K562 (cell line): ENCODE results near the gene CLASP2. TPM values are rescaled to one million over a fixed set of nuclear protein-coding genes. Genes with fewer than 3 reads are reported as not detected.
A peak's percentile ranks its signal among the peaks of the same experiment; 100 is the strongest.

ENCODE experiments used
- ATAC-seq: fragments of 200-7000 bp; cut with Tn5 transposase; 3 replicates; pipeline ENCODE4 v1.9.1; 2020; ENCODE audit warnings: moderate library complexity
- BruUV-seq: library from RNA; stranded (reverse); fragments of 400-500 nt; replicated peaks from 2 replicates; lab custom pipeline; 2021; lab: Mats Ljungman, UMichigan
- CTCF ChIA-PET: fragments of 300-600 bp; formaldehyde crosslinking; extraction: SDS; loops from one replicate; lab custom pipeline; 2021; ENCODE audit warnings: low intra/inter-chr PET ratio; lab: Yijun Ruan, JAX
- POLR2A ChIA-PET: fragments of 300-600, 350-650 bp; sonication (Branson Sonifier 250); formaldehyde crosslinking; extraction: SDS; loops from one replicate; lab custom pipeline; 2021; ENCODE audit warnings: antibody characterized with exemption, inconsistent platforms; lab: Yijun Ruan, JAX
- DNase-seq, 4 experiments: peaks; one replicate each; pipeline versions ENCODE4 v3.0.0 to v3.0.0-alpha.2; 2011 to 2018; ENCODE audit warnings: low spot score in 3 of 4, mixed read lengths in 3 of 4; ENCODE audit errors: extremely low read depth in 1 of 4
- FAIRE-seq: peaks from 2 replicates; lab custom pipeline; 2011; peaks lifted over from hg19 to GRCh38; lab: Jason Lieb, UNC
- H2AFZ ChIP-seq: 2 replicates; pipeline ENCODE4 v1.6.0; 2011; ENCODE audit warnings: low read depth, low read length, control low read depth, inconsistent platforms
- H3K27ac ChIP-seq: fragments of 200-600 bp; 3 replicates; pipeline ENCODE4 v1.8.0; 2011; ENCODE audit warnings: low read depth, mild to moderate bottlenecking, control low read depth, inconsistent platforms, low read length, moderate library complexity, mixed read lengths; ENCODE audit errors: extremely low read depth
- H3K27me3 ChIP-seq, 2 experiments: fragments of 300-600 bp in 1 of 2; 2 replicates in 1 of 2; 3 replicates in 1 of 2; pipeline versions ENCODE4 v1.6.0 to v1.8.0; 2011; ENCODE audit warnings: inconsistent platforms in 2 of 2, low read length in 2 of 2, mild to moderate bottlenecking in 1 of 2, mixed read lengths in 1 of 2, moderate library complexity in 1 of 2; ENCODE audit not compliant: control insufficient read depth in 2 of 2, insufficient read depth in 2 of 2
- H3K36me3 ChIP-seq: fragments of 300-600 bp; 3 replicates; pipeline ENCODE4 v1.8.0; 2011; ENCODE audit warnings: mild to moderate bottlenecking, low read length, inconsistent platforms; ENCODE audit not compliant: control insufficient read depth, insufficient read depth
- H3K4me1 ChIP-seq, 2 experiments: fragments of 200-600 bp in 1 of 2; replicated peaks in 1 of 2; 2 replicates in 1 of 2; 3 replicates in 1 of 2; pipeline versions ENCODE4 v1.5.1 to v1.8.0; 2011; ENCODE audit warnings: inconsistent platforms in 2 of 2, low read length in 2 of 2, mild to moderate bottlenecking in 1 of 2, mixed read lengths in 1 of 2, moderate library complexity in 1 of 2; ENCODE audit not compliant: control insufficient read depth in 2 of 2, insufficient read depth in 2 of 2
- H3K4me2 ChIP-seq: 2 replicates; pipeline ENCODE4 v1.6.1; 2011; ENCODE audit warnings: low read length, control low read depth, inconsistent platforms, mixed read lengths; ENCODE audit not compliant: insufficient read depth
- H3K4me3 ChIP-seq: fragments of 200-600 bp; sonication (generic), shearing (Covaris generic); 2 replicates; pipeline ENCODE4 v1.5.1; 2016; ENCODE audit warnings: control low read depth, inconsistent platforms
- H3K79me2 ChIP-seq: fragments of 200-600 bp; 3 replicates; pipeline ENCODE4 v1.8.0; 2011; ENCODE audit warnings: low read length, inconsistent platforms; ENCODE audit not compliant: control insufficient read depth, insufficient read depth
- H3K9ac ChIP-seq, 2 experiments: 2 replicates each; pipeline versions ENCODE4 v1.6.0 to v1.6.1; 2011; ENCODE audit warnings: low read depth in 2 of 2, low read length in 2 of 2, control low read depth in 1 of 2, inconsistent platforms in 1 of 2, mild to moderate bottlenecking in 1 of 2, mixed read lengths in 1 of 2; ENCODE audit not compliant: insufficient read depth in 1 of 2
- H3K9me1 ChIP-seq: one replicate; pipeline ENCODE4 v1.6.0; 2011; ENCODE audit warnings: inconsistent platforms, mild to moderate bottlenecking, low read length, moderate library complexity; ENCODE audit not compliant: control insufficient read depth, insufficient read depth
- H3K9me3 ChIP-seq: replicated peaks from 2 replicates; pipeline ENCODE4 v1.5.1; 2011; ENCODE audit warnings: low read depth, low read length, inconsistent platforms; ENCODE audit not compliant: control insufficient read depth, insufficient read depth
- H4K20me1 ChIP-seq: replicated peaks from 2 replicates; pipeline ENCODE4 v1.6.1; 2011; ENCODE audit warnings: low read length, inconsistent platforms, mixed read lengths; ENCODE audit not compliant: control insufficient read depth, insufficient read depth
- ARHGAP35 ChIP-seq: fragments of 450-650 bp; IDR thresholded peaks from 2 replicates; pipeline ENCODE4 v1.6.1; 2018; ENCODE audit not compliant: partially characterized antibody
- ARNT ChIP-seq, 2 experiments: fragments of 450-650 bp; IDR thresholded peaks; 2 replicates each; pipeline ENCODE4 v1.6.1; 2016; ENCODE audit warnings: mild to moderate bottlenecking in 1 of 2
- DPF2 ChIP-seq: fragments of 450-650 bp; IDR thresholded peaks from 2 replicates; pipeline ENCODE4 v1.6.1; 2016
- EGR1 ChIP-seq: fragments of 450-650 bp; conservative IDR thresholded peaks from 2 replicates; pipeline ENCODE4 v1.6.1; 2017; ENCODE audit warnings: mild to moderate bottlenecking
- KAT7 ChIP-seq: sonication (generic); formaldehyde crosslinking; IDR thresholded peaks from 2 replicates; pipeline ENCODE4 v1.8.0; 2022; ENCODE audit warnings: missing genetic modification reagents, mild to moderate bottlenecking, borderline replicate concordance
- LCOR ChIP-seq: sonication (generic); formaldehyde crosslinking; IDR thresholded peaks from 2 replicates; pipeline ENCODE4 v1.8.0; 2022; ENCODE audit warnings: mild to moderate bottlenecking, missing genetic modification reagents
- NFYB ChIP-seq: IDR thresholded peaks from 2 replicates; pipeline ENCODE4 v1.6.1; 2011; ENCODE audit warnings: mild to moderate bottlenecking, moderate library complexity; ENCODE audit not compliant: insufficient read length; ENCODE audit errors: extremely low read depth
- NONO ChIP-seq, 2 experiments: fragments of 200-400 bp in 1 of 2; fragments of 450-650 bp in 1 of 2; formaldehyde crosslinking in 1 of 2; IDR thresholded peaks; 2 replicates each; pipeline ENCODE4 v1.6.1; 2017; ENCODE audit warnings: low read depth in 2 of 2, mild to moderate bottlenecking in 2 of 2, moderate library complexity in 2 of 2, low read length in 1 of 2
- RAD51 ChIP-seq: fragments of 450-650 bp; IDR thresholded peaks from 2 replicates; pipeline ENCODE4 v1.7.1; 2016; ENCODE audit warnings: low read depth, mild to moderate bottlenecking, borderline replicate concordance
- THRAP3 ChIP-seq: fragments of 450-650 bp; IDR thresholded peaks from 2 replicates; pipeline ENCODE4 v1.6.1; 2016; ENCODE audit warnings: mild to moderate bottlenecking, inconsistent platforms, borderline replicate concordance
- ZFP30 ChIP-seq: fragments of 250-450 bp; sonication (Bioruptor Pico); IDR thresholded peaks from 2 replicates; pipeline ENCODE4 v1.8.0; 2022; ENCODE audit warnings: moderate library complexity, mild to moderate bottlenecking, inconsistent platforms, borderline replicate concordance
- ZNF197 ChIP-seq: fragments of 200-800 bp; sonication (Bioruptor generic); IDR thresholded peaks from 2 replicates; pipeline ENCODE4 v1.6.1; 2016; ENCODE audit warnings: low read depth, missing genetic modification characterization, missing compliant biosample characterization
- ZNF668 ChIP-seq: fragments of 250-450 bp; sonication (Bioruptor Pico); IDR thresholded peaks from 2 replicates; pipeline ENCODE4 v1.8.0; 2022; ENCODE audit warnings: mild to moderate bottlenecking, inconsistent platforms
- ZSCAN32 ChIP-seq: fragments of 450-650 bp; formaldehyde crosslinking; IDR thresholded peaks from 2 replicates; pipeline ENCODE4 v1.4.0; 2020; ENCODE audit warnings: mild to moderate bottlenecking, moderate library complexity
- WGBS: fragments of 100-300 bp; shearing (Covaris generic); methylation state at CpG from one replicate; pipeline ENCODE4 v1.1.6; 2016; ENCODE audit warnings: low coverage, mixed read lengths; ENCODE audit not compliant: insufficient coverage; ENCODE audit errors: missing lambda C conversion rate; 5-methylcytosine and 5-hydroxymethylcytosine counted together
- in situ Hi-C: fragments of 300-500 bp; cut with MboI; formaldehyde crosslinking; loops from 4 replicates; pipeline ENCODE4 v1.15.0; 2018; ENCODE audit warnings: inconsistent platforms, mixed read lengths
- intact Hi-C: fragments of 100-400 bp; cut with micrococcal nuclease; formaldehyde crosslinking; loops from 2 replicates; pipeline ENCODE4 v1.14.2; 2022
- polyA plus RNA-seq, 8 experiments: library from polyadenylated mRNA; depleted of rRNA in 4 of 8; stranded (reverse) in 5 of 8; unstranded in 3 of 8; fragments of >200 nt; fragmentation: Nextera tagmentation in 2 of 8; fragmentation: Illumina TruSeq in 1 of 8; extraction: Ambion mirVana in 2 of 8; extraction: Trizol in 1 of 8; gene quantifications; 2 replicates each; pipeline versions ENCODE4 v1.2.1 to v1.2.3, GENCODE V29; 2011 to 2014; ENCODE audit warnings: inconsistent platforms in 1 of 8, missing spikeins in 1 of 8
- total RNA-seq, 7 experiments: library from RNA; depleted of rRNA in 6 of 7; stranded (reverse); fragments of >200 nt in 6 of 7; fragmentation: Illumina TruSeq in 2 of 7; extraction: Trizol in 2 of 7; gene quantifications; 2 replicates each; pipeline versions ENCODE4 v1.2.1 to v1.2.3, GENCODE V29; 2011 to 2021; ENCODE audit warnings: low replicate concordance in 1 of 7
- TF ChIP-seq, protein P1 (sequence below): sonication (generic); IDR thresholded peaks from 2 replicates; pipeline ENCODE4 v1.6.1; 2016
- TF ChIP-seq, protein P2 (sequence below): sonication (generic); formaldehyde crosslinking; IDR thresholded peaks from 2 replicates; pipeline ENCODE4 v1.8.1; 2023; ENCODE audit warnings: mild to moderate bottlenecking, missing genetic modification reagents
- TF ChIP-seq, protein P3 (sequence below), 2 experiments: fragments of 450-650 bp in 1 of 2; sonication (generic) in 1 of 2; formaldehyde crosslinking in 1 of 2; IDR thresholded peaks in 1 of 2; conservative IDR thresholded peaks in 1 of 2; 2 replicates each; pipeline versions ENCODE4 v1.6.1 to v1.8.1; 2016 to 2023; ENCODE audit warnings: mild to moderate bottlenecking in 2 of 2, moderate library complexity in 2 of 2, inconsistent platforms in 1 of 2, missing genetic modification reagents in 1 of 2
- TF ChIP-seq, protein P4 (sequence below): sonication (generic); formaldehyde crosslinking; IDR thresholded peaks from 2 replicates; pipeline ENCODE4 v1.8.0; 2022; ENCODE audit warnings: missing genetic modification reagents, mild to moderate bottlenecking, moderate library complexity, borderline replicate concordance

CLASP2 gene
- total and polyA plus RNA-seq, 9 of the 15 experiments (the other 6 are each of a cell fraction or from before 2014, with no cell fraction given) = 13.5 to 107 (median 71.8) TPM

DNA sequence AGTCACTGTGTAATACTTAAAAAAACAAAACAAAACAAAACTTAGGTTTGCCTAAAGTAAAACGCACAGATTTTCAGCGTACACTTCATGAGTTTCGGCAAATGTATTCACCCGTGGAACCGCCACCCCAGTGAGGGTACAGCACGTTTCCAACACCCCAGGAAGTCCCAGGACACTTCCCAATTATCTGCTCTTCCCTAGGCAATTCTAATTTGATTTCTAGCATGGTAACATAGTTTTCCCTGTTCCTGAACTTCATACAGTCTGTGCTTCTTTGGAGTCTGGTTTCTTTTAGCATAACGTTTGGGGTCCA lies 497 bp upstream of the CLASP2 start:
- Histone ChIP-seq H3K79me2 (peaks cover 47% of the 10 kb centered on the region), H3K36me3 (peaks cover 10% of the 10 kb centered on the region; the same call in 2 of the 3 replicates), H4K20me1 (peaks cover 6% of the 10 kb centered on the region), H3K27ac (peak overlapping the region; percentile 88), H3K4me3 (peak overlapping the region; percentile 75), H2AFZ (peak overlapping the region; percentile 97), H3K9me1 (no peaks in the 10 kb centered on the region), H3K27me3 (no peaks in the 10 kb centered on the region), H3K4me1 (peaks cover 5 to 14% of the 10 kb centered on the region in 2 experiments; a peak in 4 of 5 replicates), H3K9me3 (no peaks in the 10 kb centered on the region), H3K9ac (peak overlapping the region; percentile 87 to 98), H3K4me2 (peak overlapping the region; percentile 92)
- intact Hi-C loops = loop anchor here (1.0 to 5.0 kb wide), 2 partner anchors 58 to 586 kb away; no protein-coding TSS in a partner anchor
- no peak for DNase-seq
- BruUV-seq = no TSS peak
- peak; percentile 1 for ATAC-seq
- ChIA-PET POLR2A (interaction anchor here (0.6 to 1.1 kb wide), 2 partner anchors 50 to 62 kb away, joined by 3 read pairs; no protein-coding TSS in a partner anchor), CTCF (interaction anchor here (0.7 kb wide), 1 partner anchor 48 kb away, joined by 4 read pairs; no protein-coding TSS in a partner anchor)
- WGBS = 1% methylated on average over 7 of the region's 7 CpGs
- peak; percentile 75 for FAIRE-seq
- in situ Hi-C loops = loop anchor here (5.0 kb wide), 1 partner anchor 81 kb away; no protein-coding TSS in a partner anchor
- no peak for TF ChIP-seq ZFP30 (CRISPR knock-in tag)
- no peak for TF ChIP-seq ZSCAN32
- no peak for TF ChIP-seq EGR1
- TF ChIP-seq KAT7 = no peak
- TF ChIP-seq NONO (IDR thresholded peaks at IDR 0.05; ENCODE audit: low read depth in 2 of 2, low read length in 1 of 2) = no peak
- TF ChIP-seq ZNF668 = no peak
- TF ChIP-seq, protein P1, sequence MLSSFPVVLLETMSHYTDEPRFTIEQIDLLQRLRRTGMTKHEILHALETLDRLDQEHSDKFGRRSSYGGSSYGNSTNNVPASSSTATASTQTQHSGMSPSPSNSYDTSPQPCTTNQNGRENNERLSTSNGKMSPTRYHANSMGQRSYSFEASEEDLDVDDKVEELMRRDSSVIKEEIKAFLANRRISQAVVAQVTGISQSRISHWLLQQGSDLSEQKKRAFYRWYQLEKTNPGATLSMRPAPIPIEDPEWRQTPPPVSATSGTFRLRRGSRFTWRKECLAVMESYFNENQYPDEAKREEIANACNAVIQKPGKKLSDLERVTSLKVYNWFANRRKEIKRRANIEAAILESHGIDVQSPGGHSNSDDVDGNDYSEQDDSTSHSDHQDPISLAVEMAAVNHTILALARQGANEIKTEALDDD = no peak
- TF ChIP-seq, protein P2, sequence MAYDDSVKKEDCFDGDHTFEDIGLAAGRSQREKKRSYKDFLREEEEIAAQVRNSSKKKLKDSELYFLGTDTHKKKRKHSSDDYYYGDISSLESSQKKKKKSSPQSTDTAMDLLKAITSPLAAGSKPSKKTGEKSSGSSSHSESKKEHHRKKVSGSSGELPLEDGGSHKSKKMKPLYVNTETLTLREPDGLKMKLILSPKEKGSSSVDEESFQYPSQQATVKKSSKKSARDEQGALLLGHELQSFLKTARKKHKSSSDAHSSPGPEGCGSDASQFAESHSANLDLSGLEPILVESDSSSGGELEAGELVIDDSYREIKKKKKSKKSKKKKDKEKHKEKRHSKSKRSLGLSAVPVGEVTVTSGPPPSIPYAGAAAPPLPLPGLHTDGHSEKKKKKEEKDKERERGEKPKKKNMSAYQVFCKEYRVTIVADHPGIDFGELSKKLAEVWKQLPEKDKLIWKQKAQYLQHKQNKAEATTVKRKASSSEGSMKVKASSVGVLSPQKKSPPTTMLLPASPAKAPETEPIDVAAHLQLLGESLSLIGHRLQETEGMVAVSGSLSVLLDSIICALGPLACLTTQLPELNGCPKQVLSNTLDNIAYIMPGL (CRISPR knock-in tag) = no peak
- TF ChIP-seq, protein P3, sequence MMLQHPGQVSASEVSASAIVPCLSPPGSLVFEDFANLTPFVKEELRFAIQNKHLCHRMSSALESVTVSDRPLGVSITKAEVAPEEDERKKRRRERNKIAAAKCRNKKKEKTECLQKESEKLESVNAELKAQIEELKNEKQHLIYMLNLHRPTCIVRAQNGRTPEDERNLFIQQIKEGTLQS (IDR thresholded peaks at IDR 0.05) = no peak
- TF ChIP-seq, protein P3 (CRISPR knock-in tag; conservative IDR thresholded peaks at IDR 0.05) = no peak
- TF ChIP-seq ZNF197 (CRISPR knock-in tag) = no peak
- peak; percentile 13; the same call in 1 of the 2 replicates for TF ChIP-seq DPF2
- TF ChIP-seq LCOR = no peak
- TF ChIP-seq, protein P4, sequence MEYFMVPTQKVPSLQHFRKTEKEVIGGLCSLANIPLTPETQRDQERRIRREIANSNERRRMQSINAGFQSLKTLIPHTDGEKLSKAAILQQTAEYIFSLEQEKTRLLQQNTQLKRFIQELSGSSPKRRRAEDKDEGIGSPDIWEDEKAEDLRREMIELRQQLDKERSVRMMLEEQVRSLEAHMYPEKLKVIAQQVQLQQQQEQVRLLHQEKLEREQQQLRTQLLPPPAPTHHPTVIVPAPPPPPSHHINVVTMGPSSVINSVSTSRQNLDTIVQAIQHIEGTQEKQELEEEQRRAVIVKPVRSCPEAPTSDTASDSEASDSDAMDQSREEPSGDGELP (CRISPR knock-in tag) = no peak
- TF ChIP-seq RAD51 = 0 out of 2 replicates have a peak, but pooled peaks have one; percentile 14
- TF ChIP-seq ARHGAP35 = no peak
- no peak for TF ChIP-seq NFYB
- TF ChIP-seq THRAP3 = no peak
- peak in 1 of 2 experiments; percentile 29; a peak in 1 of 4 replicates for TF ChIP-seq ARNT (IDR thresholded peaks at IDR 0.05)
